DND-41 (cell line): ENCODE data around the gene KAZN.

Source experiments
- ATAC-seq: fragments of 200-7000 bp; cut with Tn5 transposase; 3 replicates; pipeline ENCODE4 v1.9.1; 2021; ENCODE audit warnings: low read depth; ENCODE audit not compliant: insufficient read depth
- DNase-seq: peaks from one replicate; pipeline ENCODE4 v3.0.0-alpha.2; 2020
- H2AFZ ChIP-seq: 2 replicates; pipeline ENCODE4 v1.6.0; 2012; ENCODE audit warnings: low read depth, low read length
- H3K27ac ChIP-seq: 2 replicates; pipeline ENCODE4 v1.5.1; 2012; ENCODE audit warnings: low read length, inconsistent platforms
- H3K27me3 ChIP-seq: fragments of 200-600 bp; sonication (generic); 2 replicates; pipeline ENCODE4 v1.6.0; 2012; ENCODE audit warnings: low read length, mild to moderate bottlenecking, inconsistent platforms; ENCODE audit not compliant: insufficient read depth, poor library complexity
- H3K36me3 ChIP-seq: 2 replicates; pipeline ENCODE4 v1.5.1; 2012; ENCODE audit warnings: low read length, inconsistent platforms; ENCODE audit not compliant: insufficient read depth
- H3K4me1 ChIP-seq: 2 replicates; pipeline ENCODE4 v1.5.1; 2012; ENCODE audit warnings: mild to moderate bottlenecking, low read length; ENCODE audit not compliant: insufficient read depth
- H3K4me2 ChIP-seq: 2 replicates; pipeline ENCODE4 v1.6.0; 2012; ENCODE audit warnings: mild to moderate bottlenecking, moderate library complexity, low read length, inconsistent platforms; ENCODE audit not compliant: insufficient read depth
- H3K4me3 ChIP-seq, 2 experiments: fragments of 200-600 bp in 1 of 2; shearing (Covaris generic) in 1 of 2; 2 replicates each; pipeline ENCODE4 v1.5.1; 2012 to 2016; ENCODE audit warnings: inconsistent platforms in 2 of 2, low read length in 2 of 2, mild to moderate bottlenecking in 2 of 2, low read depth in 1 of 2, moderate library complexity in 1 of 2
- H3K79me2 ChIP-seq: 2 replicates; pipeline ENCODE4 v1.6.0; 2012; ENCODE audit warnings: low read length, inconsistent platforms; ENCODE audit not compliant: insufficient read depth
- H3K9ac ChIP-seq: 2 replicates; pipeline ENCODE4 v1.6.0; 2012; ENCODE audit warnings: low read depth, mild to moderate bottlenecking, inconsistent platforms, low read length, moderate library complexity
- H3K9me3 ChIP-seq: 2 replicates; pipeline ENCODE4 v1.5.1; 2012; ENCODE audit warnings: low read length, moderate library complexity, mild to moderate bottlenecking, inconsistent platforms; ENCODE audit not compliant: insufficient read depth, severe bottlenecking
- H4K20me1 ChIP-seq: 2 replicates; pipeline ENCODE4 v1.6.0; 2012; ENCODE audit warnings: low read length; ENCODE audit not compliant: insufficient read depth
- EZH2 ChIP-seq: IDR thresholded peaks from 3 replicates; pipeline ENCODE4 v1.6.1; 2012; ENCODE audit warnings: borderline replicate concordance, low read depth, mild to moderate bottlenecking, moderate library complexity, low read length, inconsistent platforms; ENCODE audit not compliant: severe bottlenecking
- TF ChIP-seq, protein P1 (sequence below): IDR thresholded peaks from 2 replicates; pipeline ENCODE4 v1.5.1; 2012; ENCODE audit warnings: borderline replicate concordance, low read length, moderate library complexity, mild to moderate bottlenecking; ENCODE audit not compliant: poor library complexity, severe bottlenecking; ENCODE audit errors: extremely low read depth

The KAZN gene

DNA sequence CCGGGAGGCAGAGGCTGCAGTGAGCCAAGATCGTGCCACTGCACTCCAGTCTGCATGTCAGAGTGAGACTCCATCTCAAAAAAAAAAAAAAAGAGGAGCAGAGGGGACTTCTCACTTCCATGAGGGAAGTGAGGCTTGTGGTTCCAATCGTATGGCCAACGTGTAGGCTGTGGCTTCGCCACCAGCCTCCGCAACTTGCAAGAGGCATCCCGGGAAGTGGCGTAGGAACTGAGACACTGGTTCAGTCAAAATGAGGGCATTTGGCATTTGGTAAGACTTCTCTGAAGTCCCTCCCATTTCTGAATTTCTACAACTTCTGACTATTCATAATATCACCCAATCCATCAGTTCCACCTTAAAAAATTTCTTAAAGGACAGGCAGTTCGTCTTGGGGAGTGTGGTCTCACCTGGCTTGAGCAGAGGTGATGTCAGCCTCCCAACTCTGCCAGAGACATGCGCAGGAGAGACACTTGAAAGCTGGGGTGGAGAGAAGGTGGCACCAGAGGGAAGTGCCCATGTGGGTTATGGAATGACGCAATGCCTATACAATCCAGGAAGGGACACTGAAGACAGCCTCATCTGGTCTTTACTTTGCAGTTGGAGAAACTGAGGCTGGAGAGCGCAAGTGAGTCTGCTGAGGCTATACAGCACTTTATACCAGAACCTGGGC, 17.2 kb downstream of the KAZN start:
- Histone ChIP-seq H3K79me2 (no peaks in the 10 kb centered on the region), H3K4me3 (no peak overlapping the region)
- no peak for DNase-seq

DNA sequence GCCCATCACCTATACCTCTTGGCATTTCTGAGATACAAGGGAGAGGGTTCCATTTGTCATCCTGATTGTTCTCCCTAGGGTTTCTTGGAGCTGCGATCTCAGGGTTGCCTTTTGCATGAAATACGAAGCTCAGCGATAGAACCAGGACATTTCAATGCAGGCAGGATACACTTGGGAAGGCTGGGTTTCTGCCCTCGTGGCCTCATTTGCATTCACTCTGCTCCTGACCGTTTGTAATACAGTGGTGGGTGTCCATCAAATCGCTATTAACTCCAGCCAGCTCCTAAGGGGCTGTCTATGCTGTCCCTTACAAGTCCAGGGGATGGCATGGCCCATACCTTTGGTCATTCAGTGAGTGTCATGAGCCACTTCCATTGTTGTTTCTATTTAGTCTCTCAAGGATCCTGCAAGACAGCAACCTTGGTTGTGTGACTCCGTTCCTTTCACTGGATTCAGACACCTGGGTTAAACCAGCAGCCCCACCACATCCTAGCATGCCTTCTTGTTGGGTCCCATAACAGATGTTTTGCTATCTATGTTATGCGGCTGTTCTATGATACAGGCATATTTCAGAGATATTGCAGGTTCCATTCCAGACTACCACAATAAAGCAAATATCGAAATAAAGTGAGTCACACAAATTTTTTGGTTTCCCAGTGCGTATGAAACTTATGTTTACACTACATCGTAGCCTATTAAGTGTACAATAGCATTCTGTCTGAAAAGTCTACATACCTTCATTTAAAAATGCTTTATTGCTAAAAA, 18.3 kb downstream of the KAZN start:
- Histone ChIP-seq H3K9ac (no peak overlapping the region), H3K4me2 (no peak overlapping the region), H2AFZ (no peak overlapping the region), H3K9me3 (peaks cover 3% of the 10 kb centered on the region), H3K4me3 (no peak overlapping the region), H3K27ac (no peak overlapping the region), H3K27me3 (no peaks in the 10 kb centered on the region), H3K4me1 (no peaks in the 10 kb centered on the region), H3K79me2 (no peaks in the 10 kb centered on the region), H3K36me3 (no peaks in the 10 kb centered on the region), H4K20me1 (no peaks in the 10 kb centered on the region)
- ATAC-seq = no peak
- DNase-seq = no peak
- TF ChIP-seq EZH2 = no peak
- TF ChIP-seq, protein P1, sequence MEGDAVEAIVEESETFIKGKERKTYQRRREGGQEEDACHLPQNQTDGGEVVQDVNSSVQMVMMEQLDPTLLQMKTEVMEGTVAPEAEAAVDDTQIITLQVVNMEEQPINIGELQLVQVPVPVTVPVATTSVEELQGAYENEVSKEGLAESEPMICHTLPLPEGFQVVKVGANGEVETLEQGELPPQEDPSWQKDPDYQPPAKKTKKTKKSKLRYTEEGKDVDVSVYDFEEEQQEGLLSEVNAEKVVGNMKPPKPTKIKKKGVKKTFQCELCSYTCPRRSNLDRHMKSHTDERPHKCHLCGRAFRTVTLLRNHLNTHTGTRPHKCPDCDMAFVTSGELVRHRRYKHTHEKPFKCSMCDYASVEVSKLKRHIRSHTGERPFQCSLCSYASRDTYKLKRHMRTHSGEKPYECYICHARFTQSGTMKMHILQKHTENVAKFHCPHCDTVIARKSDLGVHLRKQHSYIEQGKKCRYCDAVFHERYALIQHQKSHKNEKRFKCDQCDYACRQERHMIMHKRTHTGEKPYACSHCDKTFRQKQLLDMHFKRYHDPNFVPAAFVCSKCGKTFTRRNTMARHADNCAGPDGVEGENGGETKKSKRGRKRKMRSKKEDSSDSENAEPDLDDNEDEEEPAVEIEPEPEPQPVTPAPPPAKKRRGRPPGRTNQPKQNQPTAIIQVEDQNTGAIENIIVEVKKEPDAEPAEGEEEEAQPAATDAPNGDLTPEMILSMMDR = no peak

More for the DNA sequence above, 17.2 kb downstream of the KAZN start:
- Histone ChIP-seq H3K9me3 (peaks cover 3% of the 10 kb centered on the region), H4K20me1 (no peaks in the 10 kb centered on the region), H3K27me3 (no peaks in the 10 kb centered on the region), H3K4me2 (no peak overlapping the region), H3K36me3 (no peaks in the 10 kb centered on the region), H3K9ac (no peak overlapping the region), H3K27ac (no peak overlapping the region), H3K4me1 (no peaks in the 10 kb centered on the region), H2AFZ (no peak overlapping the region)
- no peak for TF ChIP-seq EZH2
- TF ChIP-seq, protein P1 = no peak
- no peak for ATAC-seq

DNA sequence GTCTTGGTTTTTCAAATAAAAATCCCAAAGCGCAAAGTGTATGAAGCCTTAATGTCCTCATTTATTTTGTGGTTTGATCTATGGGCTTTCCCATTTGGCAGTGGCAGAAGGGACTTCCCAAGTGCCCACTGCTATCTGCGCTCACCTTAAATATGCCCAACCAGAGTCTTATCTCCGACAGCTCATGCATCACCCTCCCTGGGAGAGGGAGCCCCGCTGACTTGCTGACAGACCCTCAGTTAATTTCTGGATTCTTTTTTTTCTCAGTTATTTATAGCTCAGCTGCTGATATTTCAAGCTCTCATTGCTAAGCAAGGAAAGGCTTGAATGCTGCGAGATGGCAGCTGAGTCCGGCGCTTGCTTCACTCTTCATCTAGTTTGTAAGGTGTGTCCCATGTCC, 19.3 kb downstream of the KAZN start:
- no peak overlapping the region for H3K4me3 ChIP-seq
- ATAC-seq (no peak), DNase-seq (no peak)
- H3K36me3 ChIP-seq = no peaks in the 10 kb centered on the region
- no peaks in the 10 kb centered on the region for H3K4me1 ChIP-seq
- H3K27me3 ChIP-seq = no peaks in the 10 kb centered on the region
- H3K9me3 ChIP-seq = peaks cover 3% of the 10 kb centered on the region
- H3K9ac ChIP-seq = no peak overlapping the region
- no peak overlapping the region for H3K27ac ChIP-seq
- no peaks in the 10 kb centered on the region for H3K79me2 ChIP-seq
- no peaks in the 10 kb centered on the region for H4K20me1 ChIP-seq
- TF ChIP-seq, protein P1 = no peak
- TF ChIP-seq EZH2 = no peak
- H3K4me2 ChIP-seq = no peak overlapping the region
- no peak overlapping the region for H2AFZ ChIP-seq
